CD4-positive, alpha-beta T cell treated with Interleukin-6 for 4 hours (primary cell): Measurements from ENCODE around the gene CNPY1.
"Not testable (repeated sequence)": the region's sequence is repeated elsewhere in the genome, so short reads cannot be mapped to it uniquely, and the experiment has no call there.

Experiments
- DNase-seq: peaks from one replicate; pipeline ENCODE4 v3.0.0-alpha.2; 2020; ENCODE audit warnings: mixed read lengths

The CNPY1 gene

DNA sequence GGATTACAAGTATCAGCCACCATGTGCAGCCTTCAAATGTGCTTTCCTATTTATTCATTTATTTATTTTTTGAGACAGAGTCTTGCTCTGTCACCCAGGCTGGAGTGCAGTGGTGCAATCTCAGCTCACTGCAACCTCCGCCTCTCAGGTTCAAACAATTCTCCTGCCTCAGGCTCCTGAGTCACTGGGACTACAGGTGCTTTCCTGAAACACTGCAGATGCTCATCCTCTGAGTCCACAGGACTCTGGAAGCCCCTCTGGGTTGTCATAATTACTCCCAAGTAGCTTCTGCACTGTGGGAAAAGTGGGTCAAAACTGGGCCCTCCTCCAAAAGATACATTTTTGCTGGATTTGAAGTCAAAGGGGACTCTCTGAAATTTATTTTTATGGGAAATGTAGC, at the start of gene CNPY1:
TSS of gene CNPY1 (minus strand) at position 111 of the 400 bp plus-strand sequence. CDS start 630 bp downstream, outside the sequence.
- not testable (repeated sequence) for DNase-seq

DNA sequence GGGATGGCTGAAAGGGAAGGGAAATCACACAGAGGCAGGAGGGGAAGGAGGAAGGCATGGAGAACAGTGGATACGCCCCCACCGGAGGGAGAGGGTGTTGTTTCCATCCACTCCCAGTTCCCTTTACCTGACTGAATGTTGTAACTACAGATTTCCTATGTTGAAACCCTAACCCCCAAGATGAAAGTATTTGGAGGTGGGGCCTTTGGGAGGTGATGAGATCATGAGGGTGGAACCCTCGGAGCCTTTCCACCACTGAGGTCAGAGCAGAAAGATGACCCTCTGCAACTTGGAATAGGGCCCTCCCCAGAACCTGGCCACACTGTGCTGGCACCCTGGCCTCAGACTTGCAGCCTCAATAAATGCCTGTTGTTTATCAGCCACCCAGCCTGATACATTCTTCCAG, 48.6 kb upstream of the CNPY1 start:
- DNase-seq = no peak

DNA sequence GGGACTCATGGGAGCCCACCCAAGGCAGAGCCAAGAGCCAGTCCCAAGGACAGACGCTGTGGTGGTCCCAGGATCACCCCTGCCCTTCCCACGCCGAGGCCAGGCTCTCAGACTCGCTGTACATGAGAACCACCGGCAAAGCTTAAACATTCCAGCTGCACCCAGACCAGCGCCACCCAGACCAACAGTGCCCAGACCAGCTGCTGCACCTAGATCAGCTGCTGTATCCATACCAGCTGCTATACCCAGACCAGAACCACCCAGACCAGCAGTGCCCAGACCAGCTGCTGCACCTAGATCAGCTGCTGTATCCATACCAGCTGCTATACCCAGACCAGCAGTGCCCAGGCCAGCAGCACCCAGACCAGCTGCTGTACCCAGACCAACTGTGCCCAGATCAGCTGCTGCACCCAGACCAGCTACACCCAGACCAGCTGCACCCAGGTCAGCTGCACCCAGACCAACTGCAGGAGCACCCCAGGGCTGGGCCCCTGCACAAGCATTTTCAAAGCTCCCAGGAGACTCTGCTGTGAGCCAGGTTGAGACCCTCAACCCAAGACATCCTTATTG, 47.9 kb upstream of the CNPY1 start:
- no peak for DNase-seq

DNA sequence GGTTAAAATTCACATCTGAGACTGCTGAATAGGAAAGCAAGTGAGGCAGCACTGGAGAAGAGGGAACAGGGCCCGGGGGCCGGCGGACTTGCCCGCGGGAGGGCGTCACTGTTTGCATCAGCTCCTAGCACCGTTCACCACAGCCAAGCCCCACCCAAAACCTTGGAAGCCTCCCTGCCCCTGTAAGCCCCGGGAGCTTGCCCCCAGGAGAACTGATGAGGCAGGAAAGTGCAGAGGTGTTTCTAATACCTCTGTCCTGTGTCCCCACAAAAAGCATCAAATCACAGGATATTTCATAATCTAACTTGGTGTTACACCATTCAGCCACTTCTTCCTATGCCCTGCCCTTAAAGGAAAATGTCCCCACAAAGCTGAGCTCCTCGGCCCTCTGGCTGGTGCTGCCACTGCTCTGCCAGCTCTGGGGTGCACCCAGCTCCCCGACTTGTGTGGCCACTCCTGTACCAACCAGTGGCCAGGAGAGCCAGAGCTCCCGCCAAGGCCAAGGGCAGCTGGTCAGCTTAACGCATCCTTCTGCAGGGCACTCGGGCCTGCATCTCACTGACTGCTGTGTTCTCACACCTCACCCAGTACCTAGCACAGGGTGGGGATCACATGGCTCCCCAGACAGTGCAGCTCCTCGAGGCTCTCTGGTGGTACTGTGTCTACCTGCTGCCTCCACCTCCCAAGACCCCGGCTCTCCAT, 47.3 kb upstream of the CNPY1 start:
- DNase-seq = no peak

DNA sequence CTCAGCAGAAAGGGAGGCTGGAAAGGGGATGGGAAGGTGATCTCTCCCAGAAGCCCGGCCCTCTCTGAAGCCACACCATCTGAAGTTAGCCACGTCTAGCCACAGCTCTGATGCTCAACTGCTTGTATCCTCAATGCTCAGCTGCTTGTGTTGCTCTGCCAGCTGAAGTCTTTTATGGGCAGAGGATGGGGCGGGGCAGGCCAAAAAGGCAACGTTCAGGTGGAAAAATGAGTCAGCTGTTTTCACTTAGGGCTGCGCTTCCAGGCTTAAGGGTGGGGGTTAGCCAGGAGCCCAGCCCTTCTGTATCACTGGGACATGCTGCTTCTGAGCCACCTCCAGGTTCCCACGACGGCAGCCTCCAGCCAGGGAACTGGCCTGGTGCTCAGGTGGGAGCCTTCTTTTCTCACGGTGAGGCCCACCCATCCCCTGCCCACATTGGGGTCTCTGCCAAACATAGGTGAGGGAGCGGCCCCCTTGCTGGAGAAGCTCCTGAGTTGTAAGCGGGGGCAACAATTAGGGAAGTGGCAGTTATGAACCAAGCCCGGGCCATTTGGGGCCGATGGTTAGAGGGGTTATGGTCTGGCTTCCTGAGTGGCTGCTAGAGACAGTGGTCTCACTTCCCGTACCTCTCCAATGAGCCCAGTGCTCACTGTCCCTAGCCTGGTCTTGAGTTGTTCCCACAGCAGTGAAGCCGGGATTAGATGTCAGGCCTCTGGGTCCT, 44.9 kb upstream of the CNPY1 start:
- no peak for DNase-seq

DNA sequence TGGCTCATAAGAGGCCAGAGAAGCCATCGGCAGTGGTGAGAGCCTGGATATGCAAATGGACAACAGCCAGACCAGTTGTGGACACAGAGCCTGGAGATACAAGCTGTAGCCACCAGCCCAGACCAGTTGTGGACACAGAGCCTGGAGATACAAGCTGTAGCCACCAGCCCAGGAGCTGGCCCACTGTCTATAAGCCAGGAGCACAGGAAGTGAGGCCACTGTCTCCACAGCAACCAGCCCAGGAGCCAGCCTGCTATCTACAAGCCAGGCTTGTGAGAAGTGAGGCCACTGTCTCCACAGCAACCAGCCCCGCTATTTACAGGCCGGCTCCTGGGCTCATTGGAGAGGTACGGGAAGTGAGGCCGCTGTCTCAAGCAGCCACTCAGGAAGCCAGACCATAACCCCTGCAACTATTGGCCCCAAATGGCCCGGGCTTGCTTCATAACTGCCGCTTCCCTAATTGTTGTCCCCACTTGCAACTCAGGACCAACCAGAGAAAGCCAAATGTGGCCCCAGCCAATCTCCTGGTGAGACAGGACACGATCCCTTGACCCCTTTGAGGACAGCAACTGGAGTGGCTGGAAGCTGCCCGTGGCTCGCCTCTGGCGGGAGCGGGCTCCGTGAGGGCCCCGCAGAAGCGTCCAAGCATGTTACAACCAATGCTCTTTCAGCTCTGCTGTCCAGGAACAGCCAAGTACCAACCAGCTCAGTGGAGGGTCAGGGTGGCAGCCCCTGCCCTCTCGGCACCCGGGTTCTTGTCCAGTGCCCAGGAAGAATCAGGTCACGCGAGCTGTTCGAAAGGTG, 44.1 kb upstream of the CNPY1 start:
- no peak for DNase-seq

DNA sequence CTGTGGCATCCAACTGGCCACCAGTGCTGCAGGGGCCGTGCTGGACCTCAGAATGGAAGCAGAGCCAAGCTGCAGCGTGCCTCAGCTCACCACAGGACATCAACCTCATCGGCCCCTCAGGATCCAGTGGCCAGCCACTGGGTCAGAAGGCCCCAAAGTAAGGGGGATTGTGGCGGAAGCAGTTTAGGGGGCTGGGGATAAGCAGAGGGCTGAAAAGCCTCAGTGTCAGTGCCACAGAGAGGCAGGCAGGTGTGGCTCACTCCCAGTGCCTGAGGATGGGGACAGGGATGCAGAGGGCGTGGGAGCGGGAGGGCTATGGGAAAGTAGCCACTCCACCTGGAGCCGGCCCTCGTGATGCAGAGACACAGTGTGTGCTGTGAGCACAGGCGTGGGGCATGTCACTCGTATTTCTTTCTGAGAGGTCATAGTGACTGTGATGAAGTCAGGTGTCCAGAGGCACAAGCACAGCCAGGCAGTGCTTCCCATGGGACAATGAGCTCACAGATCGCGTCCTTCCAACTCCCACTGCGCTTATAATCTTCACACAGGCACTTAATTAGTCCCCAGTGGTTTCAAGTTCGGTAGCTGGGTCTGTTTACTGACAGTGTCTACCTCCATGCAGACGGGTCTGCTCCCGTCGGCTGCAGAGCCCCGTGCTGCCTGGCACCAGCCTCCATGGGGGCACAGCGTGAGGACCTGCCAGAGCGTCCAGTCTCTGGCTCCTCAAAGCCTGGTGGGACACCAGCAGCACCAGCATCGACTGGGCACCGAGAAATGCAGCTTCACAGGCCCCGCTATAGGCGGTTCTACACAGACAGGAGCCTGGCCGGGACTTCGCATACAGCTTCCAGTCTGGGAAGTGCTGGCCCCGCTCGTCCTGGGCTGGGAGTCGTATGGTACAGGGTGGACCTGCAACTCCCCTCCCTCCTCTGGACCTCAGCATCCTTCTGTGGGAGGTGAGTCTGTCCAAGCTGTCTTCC, 42.9 kb upstream of the CNPY1 start:
- DNase-seq = no peak

DNA sequence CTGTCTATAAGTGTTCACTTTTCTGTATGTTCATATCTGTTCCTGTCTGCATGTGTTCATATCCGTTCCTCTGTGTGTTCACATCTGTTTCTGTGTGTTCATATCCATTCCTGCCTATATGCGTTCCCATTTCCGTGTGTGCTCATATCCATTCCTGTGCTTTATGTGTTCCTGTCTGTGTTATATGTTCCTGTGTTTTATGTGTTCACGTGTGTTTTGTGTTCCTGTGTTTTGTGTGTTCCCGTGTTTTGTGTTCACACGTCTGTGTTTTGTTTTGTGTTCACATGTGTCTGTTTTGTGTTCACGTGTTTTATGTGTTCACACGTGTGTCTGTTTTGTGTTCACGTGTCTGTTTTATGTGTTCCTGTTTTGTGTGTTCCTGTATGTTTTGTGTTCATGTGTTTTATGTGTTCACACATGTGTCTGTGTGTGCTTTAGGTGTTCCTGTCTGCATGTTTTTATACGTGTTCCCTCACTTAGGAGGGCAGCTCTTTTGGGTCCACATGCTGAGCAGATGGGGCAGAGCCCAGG, 42.2 kb upstream of the CNPY1 start:
- no peak for DNase-seq

DNA sequence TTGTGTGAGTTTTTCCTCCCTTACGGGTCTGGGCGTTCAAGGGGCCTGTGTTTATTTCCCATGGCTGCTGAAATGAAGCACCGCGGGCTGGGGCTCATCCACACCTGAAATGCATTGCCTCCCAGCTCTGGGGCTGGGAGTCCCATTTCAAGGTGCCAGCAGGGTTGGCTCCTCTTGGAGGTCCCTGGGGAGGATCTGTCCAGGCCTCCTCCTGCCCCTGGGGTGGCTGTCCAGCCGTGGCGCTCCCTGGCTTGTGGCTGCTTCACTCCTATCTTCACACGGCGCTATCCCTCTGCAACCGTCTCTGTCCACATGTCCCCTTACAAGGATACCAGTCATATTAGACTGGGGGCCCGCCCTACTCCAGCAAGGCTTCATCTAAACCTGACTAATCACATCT, 41.1 kb upstream of the CNPY1 start:
- DNase-seq = no peak

DNA sequence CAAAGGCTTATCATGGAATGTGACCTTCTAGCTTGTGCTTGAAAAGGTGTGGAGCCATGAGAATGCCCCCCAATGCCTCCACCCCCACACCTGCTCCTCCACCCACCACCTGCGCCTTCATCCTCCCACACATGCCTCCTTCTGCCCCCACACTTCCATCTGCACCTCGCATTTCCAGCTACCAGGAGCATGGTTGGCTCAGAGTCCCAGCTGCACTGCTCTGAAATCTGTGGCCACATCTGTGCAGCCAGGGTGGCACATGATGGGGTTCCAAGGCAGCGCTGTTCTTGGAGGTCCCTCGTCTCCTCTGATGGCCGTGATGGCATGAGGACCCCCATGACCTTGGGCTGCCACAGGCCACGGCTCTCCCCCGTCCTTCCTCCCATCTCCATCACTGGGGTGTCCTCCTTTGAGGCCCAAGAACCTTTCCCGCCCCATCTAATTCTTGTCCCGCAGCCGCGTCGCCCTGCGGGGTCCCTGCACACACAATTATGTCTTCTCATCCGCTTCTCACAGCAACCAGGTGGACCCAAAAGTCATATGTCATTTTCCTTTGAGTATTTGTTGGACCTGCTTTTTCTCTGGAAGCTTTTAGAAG, 40.6 kb upstream of the CNPY1 start:
- no peak for DNase-seq

DNA sequence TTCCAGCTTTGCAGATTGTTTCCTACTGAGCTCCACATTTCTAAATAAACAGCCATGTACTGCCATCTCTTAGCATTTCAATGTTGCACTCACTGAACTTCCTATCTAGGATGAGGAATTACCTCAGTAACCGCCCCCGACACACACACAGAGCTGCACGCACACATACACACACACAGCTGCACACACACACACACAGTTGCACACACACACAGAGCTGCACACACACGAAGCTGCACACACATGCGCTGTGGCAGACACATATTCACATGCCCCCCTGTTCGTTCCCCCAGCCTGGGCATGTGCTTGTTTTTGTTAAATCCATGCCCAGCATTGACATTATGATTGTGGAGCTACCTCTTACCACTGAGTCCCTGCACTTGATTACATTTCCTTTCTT, 39.6 kb upstream of the CNPY1 start:
- DNase-seq = no peak

DNA sequence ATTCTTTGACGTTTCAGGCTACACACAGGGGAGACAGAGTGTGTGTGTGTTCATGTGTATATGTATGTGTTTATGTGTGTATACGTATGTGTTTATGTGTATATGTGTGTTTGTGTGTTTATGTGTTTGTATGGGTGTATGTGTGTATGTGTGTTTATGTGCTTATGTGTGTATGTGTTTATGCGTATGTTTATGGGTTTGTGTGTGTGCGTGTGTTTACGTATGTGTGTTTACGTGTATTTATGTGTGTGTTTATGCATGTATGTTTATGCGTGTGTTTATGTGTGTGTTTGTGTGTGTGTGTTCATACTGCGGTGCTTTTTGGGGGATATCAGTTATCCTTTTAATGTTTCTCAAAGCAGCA, 39.2 kb upstream of the CNPY1 start:
- DNase-seq = no peak

DNA sequence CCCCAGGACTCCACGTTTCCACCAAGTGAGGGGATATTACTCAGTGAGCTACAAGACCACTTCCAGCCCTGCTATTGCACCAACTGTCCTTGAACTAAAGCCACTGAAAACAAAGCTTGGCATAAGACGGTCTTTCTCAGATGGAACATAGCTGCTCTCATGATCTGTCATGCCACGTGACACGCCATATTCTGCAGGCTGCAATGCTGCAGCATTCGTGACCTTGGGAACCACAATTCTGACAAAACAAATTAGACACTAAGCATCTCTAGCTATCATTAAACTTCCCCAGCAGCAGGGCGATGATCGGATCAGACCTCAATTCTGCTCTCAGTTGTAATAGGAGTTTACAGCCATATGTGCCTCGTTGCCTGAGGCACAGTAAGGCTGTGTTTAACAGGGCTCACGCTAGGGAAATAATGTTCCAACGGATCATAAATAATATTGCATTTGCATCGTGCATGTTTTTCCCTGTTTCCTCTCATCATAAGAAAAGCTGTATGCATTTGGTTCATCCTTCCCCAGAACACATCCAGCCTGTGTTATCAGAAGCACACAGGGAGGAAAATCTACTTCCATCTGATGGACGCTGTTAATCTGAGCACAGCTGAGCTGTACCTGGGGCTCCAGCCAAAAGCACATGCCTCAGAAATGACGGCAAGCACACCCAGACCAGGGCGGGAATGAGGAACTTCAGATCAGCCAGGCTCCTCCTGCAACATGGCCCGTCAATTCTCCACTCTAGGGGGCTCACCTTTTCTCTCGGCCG, 38.6 kb upstream of the CNPY1 start:
- no peak for DNase-seq

DNA sequence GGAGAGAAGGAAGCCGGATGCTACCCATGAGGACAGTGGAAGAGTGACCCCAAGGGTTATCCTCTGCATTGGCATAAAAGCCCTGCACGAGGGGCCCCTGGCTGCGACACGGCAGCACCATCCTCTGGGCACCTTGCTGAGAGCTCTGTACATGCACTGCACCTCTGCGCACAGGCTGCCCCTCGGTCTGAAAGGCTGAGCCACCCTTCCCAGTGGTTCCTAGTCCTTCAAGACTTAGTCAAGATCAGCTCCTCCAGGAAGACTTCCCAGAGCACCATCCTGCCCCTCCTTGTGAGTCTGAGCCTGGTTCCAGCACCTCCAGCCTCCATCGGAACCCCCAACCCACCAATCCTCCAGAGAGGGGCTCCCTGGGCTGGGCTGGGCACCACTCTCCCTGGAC, 37.9 kb upstream of the CNPY1 start:
- no peak for DNase-seq

DNA sequence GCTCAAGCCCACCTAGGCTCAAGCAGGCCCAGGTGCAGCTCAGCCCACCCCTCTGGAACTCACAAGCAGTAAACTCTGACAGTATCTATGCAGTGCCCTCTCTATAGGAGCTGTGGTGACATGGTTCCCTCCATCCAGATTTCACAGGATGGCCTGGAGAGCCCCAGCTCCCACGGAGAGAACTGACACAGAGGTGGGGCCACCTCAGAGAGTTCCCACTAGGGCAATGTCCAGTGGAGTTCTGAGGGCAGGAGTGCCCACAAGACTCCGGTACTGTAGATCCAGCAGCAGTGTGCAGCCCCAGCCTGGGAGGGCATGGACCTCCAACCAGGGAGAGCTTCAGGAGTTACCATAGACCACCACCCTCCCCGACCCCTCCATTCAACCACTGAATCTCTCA, 37.3 kb upstream of the CNPY1 start:
- DNase-seq = no peak

DNA sequence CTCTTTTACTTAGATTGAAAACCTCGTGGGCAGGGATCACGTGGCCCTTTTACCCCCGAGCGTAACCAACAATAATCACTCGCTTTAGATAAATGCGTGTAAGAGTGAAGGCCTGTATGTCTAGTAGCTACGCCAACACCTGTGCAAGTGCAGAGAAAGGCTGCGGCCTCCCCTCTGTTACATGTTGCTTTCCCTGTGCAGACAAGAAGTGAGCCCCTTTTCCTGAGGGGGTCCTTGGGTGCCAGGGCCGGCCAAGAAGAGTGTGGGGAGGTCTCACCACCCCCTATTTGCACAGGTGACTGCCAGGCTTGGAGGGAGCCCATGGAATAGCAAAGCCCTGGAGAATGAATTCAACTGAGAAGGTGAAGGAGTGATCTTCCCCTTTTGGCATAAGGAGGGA, 35.6 kb upstream of the CNPY1 start:
- DNase-seq = no peak

DNA sequence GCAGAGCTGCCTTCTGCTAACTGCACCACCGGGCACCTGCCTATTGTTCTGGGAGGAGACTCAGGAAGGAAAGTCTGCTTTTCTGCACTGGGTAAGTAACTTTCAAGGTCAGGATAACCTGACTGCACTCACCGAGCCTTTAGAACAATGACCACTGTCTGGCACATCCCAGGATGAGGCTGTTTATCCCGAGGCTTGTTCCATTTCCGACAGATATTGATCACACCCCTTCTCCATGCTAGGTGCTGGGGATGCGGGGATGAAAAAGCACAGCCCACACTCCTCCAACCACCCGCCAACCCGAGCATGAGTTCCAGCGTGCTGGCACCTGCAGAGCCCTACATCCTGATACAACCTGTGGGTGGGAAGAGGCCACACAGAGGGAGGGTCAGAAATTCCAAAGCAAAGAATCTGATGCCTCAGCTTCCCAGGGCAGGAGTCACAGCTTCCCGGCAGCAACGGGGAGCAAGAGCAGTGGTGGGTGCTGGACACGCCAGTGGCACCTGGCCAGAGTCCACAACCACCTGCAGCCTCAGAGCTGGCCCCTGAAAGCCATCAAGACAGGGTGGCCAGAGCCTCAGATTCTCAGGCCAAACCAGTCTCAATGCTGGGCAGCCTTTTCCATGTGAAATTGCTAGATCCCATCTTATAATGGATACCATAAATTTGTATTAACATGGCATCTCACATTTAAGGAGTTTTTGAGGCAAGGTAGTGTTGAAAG, 34.9 kb upstream of the CNPY1 start:
- no peak for DNase-seq

DNA sequence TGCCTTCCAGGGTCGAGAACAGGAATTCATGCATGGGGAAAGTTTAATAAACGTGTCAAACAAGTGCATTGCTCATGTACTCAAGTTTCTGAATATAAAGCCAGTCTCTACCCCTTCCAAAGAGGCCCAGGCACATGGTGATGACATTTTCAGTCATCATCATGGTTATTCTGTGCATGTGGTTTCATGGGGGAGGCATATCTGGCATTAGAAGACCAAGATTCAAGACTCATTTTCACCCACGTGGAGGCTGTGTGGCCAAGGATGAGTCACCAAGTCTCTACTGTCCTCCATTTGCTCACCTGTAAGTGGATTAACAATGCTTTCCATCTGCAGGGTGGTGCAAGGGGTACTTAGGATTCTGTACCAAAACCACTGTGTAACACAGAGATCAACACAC, 34.0 kb upstream of the CNPY1 start:
- DNase-seq = no peak

DNA sequence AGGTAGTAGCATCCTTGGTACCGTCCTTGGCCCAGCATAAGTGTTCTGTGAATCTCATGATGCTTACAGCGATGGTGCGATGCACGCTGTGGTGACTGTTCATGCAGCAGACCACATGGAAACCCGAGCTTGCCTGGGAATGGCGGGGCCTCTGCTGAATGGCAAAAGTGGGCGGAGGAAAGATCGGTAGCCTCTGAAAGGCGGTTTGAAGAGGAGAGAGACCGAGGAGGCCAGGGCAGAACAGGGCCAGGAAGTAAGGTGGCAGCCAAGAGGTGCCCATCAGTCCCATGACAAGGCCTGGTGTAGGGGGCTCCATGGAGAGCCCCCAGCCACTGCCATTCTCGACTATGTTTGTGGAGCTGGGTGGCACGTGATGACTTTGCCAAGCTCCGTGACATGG, 33.2 kb upstream of the CNPY1 start:
- DNase-seq = no peak

DNA sequence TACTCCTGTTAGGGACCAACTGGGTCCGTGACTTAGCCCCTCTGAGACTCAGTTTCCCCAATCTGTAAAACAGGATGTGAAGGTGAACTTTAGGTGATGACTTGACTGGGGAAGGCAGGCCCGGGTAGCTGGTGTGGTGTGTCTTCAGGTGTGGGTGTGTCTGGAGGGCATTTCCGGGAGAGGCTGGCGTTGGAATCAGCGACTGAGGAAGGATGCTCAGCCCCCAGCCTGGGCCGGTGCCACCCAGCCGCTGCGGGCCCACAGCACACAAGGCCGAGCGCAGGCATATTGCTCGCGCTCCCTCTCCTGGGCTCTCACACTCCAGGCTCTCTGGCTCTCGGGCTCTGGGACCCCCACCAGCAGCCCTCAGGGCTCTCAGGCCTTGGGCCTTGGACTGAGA, 31.7 kb upstream of the CNPY1 start:
- DNase-seq = no peak
